Measurements from ENCODE around the gene PTPN11.

PTPN11 gene

DNA sequence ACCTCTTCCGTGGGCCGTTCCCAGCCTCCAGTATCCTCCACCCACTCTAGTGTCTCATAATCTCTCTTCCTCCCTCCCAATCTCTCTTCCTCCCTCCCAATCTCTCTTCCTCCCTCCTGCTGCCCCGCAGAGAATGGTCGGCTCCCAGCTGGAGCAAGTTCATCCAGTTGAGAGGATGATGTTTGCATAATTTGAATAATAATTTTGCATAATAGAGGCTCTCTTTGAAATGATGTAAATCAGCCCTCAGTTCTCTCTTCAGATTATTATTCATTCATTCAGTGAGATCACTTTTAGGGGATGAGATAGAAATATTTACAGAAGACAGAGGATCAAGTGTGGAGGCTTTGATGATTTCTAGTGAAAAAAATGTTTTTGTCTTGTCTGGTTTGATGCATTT, 125.0 kb downstream of the PTPN11 start:
- DNase-seq (ENCODE audit: low read depth in 2 of 2), result no peak

DNA sequence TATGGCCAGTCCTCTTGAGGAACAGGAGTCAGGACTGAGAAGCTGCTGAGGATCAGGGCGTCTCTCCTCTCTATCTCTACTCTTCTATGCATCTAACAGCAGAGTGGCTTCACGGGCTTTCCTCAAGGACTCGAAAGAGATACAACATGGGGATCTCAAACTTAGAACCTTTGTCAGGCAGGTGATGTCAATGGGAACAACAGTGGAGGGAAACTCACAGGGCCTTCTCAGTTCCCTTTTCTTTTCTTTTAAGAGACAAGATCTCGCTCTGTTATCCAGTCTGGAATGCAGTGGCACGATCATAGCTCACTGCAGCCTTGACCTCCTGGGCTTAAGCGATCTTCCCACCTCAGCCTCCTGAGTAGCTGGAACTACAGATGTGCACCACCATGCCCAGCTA, 127.6 kb downstream of the PTPN11 start:
- DNase-seq (ENCODE audit: low read depth in 2 of 2), result no peak

DNA sequence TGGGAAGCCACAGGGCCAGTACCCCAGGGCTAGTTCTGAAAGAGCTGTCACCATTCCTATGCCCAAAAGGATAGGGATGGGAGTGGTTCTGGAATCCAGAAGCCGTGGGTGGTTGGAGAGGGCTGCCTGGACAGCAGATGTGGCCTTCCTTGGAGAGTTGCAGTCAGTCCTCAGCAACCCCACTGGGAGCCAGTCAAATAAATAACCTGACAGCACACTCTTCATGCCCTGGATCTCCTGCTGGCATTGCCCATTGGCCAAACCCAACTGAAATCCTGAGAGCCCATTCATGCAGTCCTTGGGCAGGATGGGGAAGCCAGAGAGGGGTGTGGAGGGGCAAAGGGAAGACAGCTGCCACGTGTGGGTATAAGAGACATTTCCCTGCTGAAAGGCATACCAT, 128.2 kb downstream of the PTPN11 start:
- no peak for DNase-seq (ENCODE audit: low read depth in 2 of 2)

DNA sequence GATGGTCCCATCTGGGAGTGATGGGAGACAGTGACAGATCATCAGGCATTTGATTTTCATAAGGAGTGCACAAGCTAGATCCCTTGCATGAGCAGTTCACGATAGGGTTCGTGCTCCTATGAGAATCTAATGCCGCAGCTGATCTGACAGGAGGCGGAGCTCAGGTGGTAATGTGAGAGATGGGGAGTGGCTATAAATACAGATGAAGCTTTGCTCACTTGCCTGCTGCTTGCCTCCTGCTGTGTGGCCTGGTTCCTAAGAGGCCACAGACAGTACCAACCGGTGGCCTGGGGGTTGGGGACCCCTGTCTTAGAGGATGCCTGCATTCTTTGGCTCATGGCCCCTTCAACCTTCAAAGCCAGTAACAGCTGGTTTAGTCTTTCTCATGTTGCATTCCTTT, 130.3 kb downstream of the PTPN11 start:
- no peak for DNase-seq (ENCODE audit: low read depth in 2 of 2)

DNA sequence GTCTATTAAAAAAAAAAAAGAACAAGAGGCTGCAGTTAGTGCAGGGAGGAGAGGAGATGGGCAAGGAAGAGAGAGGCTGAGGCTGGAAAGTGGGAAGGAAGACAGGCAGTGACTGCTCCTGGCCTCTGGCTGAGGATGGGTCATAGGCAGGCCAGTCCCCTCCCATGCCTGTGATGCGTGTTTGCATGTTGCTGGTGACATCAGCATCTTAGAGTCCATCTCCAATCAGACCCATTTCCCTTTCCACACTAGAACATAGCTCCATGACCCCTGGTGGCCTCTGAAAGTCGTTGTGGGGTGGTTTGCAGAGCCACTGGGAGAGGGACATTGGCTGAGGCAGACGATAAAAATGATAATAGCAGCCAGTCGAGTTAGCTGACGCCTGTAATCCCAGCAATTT, 132.9 kb downstream of the PTPN11 start:
- DNase-seq (ENCODE audit: low read depth in 2 of 2), result no peak

DNA sequence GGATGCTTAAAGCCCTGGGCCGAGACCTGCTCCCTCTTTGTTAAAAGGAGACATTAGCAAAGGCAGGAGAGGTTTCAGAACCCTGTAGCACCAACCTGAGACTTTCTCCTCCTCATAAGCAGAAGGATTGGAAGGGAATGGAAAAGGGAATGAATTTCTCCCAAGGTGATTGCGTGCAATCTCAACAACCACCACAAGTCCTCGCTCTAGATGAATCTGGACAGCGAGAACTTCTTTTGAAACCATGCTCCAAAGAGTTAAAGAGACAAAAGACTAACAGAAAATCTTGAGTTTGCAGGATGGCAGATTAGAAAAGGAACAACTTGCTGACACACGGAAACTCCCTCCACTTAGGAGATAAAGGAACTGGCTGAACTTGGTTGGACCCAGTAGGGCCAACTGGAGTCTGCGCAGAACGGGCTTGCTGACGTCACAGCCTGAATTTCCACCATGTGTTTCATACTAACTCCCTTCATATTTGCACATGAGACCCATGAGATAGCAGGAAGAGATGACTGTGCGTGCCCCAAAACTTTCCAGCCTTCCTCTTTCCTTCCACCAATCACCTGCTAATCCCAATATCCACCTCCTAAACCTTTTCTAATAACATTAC, 137.0 kb downstream of the PTPN11 start:
- DNase-seq (ENCODE audit: low read depth in 2 of 2), result no peak

DNA sequence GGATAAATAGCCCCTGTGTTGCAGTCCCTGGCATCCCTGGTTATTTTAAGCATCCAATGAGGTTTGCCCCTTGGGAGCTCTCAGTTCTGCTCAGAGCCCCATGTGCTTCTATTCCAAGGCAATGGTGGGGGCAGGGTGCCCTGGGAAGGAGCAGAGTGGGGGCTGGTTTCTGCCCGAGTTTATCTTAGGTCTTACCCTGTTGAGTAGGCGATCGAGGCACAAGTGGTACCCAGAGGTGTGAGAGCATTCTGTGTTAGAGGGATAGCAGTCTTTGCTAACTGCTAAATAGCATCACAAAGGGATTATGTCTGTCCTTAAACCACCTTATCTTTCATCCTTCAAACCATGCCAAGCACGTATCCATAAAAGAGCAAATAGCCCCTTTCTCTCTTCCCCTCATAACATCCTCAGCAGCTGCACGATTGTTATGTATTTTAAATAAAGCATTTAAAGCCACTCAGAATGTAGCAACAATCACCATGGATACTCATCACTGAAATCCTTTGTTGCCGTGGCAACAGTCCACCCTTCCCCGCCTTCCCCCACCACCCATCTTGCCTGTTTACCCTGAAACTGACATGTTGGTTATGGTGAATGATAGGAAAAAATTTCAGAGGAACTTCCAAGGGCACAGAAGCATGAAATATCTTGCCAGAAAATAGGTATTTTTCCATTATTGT, 139.3 kb downstream of the PTPN11 start:
- DNase-seq (ENCODE audit: low read depth in 2 of 2), result no peak

Measured in stimulated activated CD8-positive, alpha-beta memory T cell treated with anti-CD3 and anti-CD28 coated beads, Interleukin-7, amount 100 ng/mL, for 1 hour (primary cell).